Measurements from ENCODE around the gene RHEX.

Gene RHEX

GRCh38 chr1:206115791-206116190, 62.8 kb downstream of the RHEX start:
- H3K4me3 ChIP-seq (ENCODE audit: low read depth, low read length): no peak overlapping the region
- DNase-seq (ENCODE audit: low read depth): no peak
- no peak for TF ChIP-seq CTCF (IDR thresholded peaks at IDR 0.05; ENCODE audit: low read depth, low read length, missing control alignments)
- in situ Hi-C loops (cut with HindIII; ENCODE audit: low sequenced_read_pairs): loop anchor here (25.0 kb wide), 1 partner anchor 128 kb away; no protein-coding TSS in a partner anchor

- in situ Hi-C loops (cut with HindIII; ENCODE audit: low sequenced_read_pairs): loop anchor here (25.0 kb wide), 1 partner anchor 129 kb away; no protein-coding TSS in a partner anchor
Observed at GRCh38 chr1:206116191-206116872, 63.4 kb downstream of the RHEX start.

GRCh38 chr1:206116873-206117150, 63.8 kb downstream of the RHEX start:
- in situ Hi-C loops (cut with HindIII; ENCODE audit: low sequenced_read_pairs): loop anchor here (25.0 kb wide), 1 partner anchor 130 kb away; no protein-coding TSS in a partner anchor
- no peak for TF ChIP-seq CTCF (IDR thresholded peaks at IDR 0.05; ENCODE audit: low read depth, low read length, missing control alignments)
- peak overlapping the region; percentile 29 for H3K4me3 ChIP-seq (ENCODE audit: low read depth, low read length)
- DNase-seq (ENCODE audit: low read depth): no peak

More at GRCh38 chr1:206116191-206116872, 63.4 kb downstream of the RHEX start:
- H3K4me3 ChIP-seq (ENCODE audit: low read depth, low read length): no peak overlapping the region
- no peak for TF ChIP-seq CTCF (IDR thresholded peaks at IDR 0.05; ENCODE audit: low read depth, low read length, missing control alignments)
- no peak for DNase-seq (ENCODE audit: low read depth)

GRCh38 chr1:206117151-206117948, 64.4 kb downstream of the RHEX start, which contains the start of gene AVPR1B:
Gene AVPR1B (minus strand): TSS chr1:206117388. CDS start chr1:206116890, 498 bp downstream.
- no peak for DNase-seq (ENCODE audit: low read depth)
- in situ Hi-C loops (cut with HindIII; ENCODE audit: low sequenced_read_pairs): loop anchor here (25.0 kb wide), 1 partner anchor 130 kb away; no protein-coding TSS in a partner anchor
- peak within 1 kb of the TSS; percentile 29 for H3K4me3 ChIP-seq (ENCODE audit: low read depth, low read length)
- no peak for TF ChIP-seq CTCF (IDR thresholded peaks at IDR 0.05; ENCODE audit: low read depth, low read length, missing control alignments)

- in situ Hi-C loops (cut with HindIII; ENCODE audit: low sequenced_read_pairs): loop anchor here (25.0 kb wide), 1 partner anchor 133 kb away; no protein-coding TSS in a partner anchor
- DNase-seq (ENCODE audit: low read depth): no peak
- no peak for TF ChIP-seq CTCF (IDR thresholded peaks at IDR 0.05; ENCODE audit: low read depth, low read length, missing control alignments)
- no peak overlapping the region for H3K4me3 ChIP-seq (ENCODE audit: low read depth, low read length)
Observed at GRCh38 chr1:206120406-206120805, 67.4 kb downstream of the RHEX start.

- no peak for TF ChIP-seq CTCF (IDR thresholded peaks at IDR 0.05; ENCODE audit: low read depth, low read length, missing control alignments)
- DNase-seq (ENCODE audit: low read depth): no peak
- H3K4me3 ChIP-seq (ENCODE audit: low read depth, low read length): no peak overlapping the region
- in situ Hi-C loops (cut with HindIII; ENCODE audit: low sequenced_read_pairs): loop anchor here (25.0 kb wide), 1 partner anchor 134 kb away; no protein-coding TSS in a partner anchor
Observed at GRCh38 chr1:206121269-206121668, 68.3 kb downstream of the RHEX start.

Measured in astrocyte of the cerebellum (primary cell).